ENCODE measurements around the gene HINT3.

DNA sequence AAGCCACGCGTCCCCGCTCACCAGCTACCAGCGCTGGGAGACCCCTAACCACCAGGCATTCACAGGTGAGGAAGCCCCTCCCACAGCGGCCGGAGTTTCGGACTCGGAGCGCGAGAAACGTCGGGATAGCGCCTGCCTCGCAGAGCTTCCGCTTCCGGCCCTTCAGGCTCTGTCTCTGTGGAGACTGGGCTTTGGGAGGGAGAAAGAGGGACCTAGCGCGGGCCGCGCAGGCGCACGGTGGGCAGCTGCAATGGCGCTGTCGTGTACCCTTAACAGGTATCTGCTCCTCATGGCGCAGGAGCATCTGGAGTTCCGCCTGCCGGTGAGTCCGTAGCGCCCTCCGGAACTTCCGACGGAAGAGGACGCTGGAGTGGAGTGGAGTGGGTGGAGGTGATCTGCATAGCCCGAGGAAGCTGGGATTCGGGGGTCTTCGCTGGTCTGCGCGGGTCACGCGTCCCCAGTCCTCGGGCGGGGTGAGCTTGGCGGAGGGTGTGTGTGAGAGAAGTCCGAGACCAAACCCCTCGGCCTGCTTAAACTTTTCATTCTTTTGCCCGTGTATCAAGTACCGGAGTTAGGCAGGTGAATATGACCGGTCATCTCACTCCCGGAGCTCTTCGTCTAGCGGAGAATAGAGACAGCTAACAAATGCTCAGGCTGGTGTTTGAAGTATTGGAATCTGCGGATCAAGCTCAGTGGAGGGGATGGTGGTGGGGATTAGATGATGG lies 29.9 kb downstream of the HINT3 start, which contains the start of gene TRMT11:
- TF ChIP-seq, protein P1, sequence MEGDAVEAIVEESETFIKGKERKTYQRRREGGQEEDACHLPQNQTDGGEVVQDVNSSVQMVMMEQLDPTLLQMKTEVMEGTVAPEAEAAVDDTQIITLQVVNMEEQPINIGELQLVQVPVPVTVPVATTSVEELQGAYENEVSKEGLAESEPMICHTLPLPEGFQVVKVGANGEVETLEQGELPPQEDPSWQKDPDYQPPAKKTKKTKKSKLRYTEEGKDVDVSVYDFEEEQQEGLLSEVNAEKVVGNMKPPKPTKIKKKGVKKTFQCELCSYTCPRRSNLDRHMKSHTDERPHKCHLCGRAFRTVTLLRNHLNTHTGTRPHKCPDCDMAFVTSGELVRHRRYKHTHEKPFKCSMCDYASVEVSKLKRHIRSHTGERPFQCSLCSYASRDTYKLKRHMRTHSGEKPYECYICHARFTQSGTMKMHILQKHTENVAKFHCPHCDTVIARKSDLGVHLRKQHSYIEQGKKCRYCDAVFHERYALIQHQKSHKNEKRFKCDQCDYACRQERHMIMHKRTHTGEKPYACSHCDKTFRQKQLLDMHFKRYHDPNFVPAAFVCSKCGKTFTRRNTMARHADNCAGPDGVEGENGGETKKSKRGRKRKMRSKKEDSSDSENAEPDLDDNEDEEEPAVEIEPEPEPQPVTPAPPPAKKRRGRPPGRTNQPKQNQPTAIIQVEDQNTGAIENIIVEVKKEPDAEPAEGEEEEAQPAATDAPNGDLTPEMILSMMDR (IDR thresholded peaks at IDR 0.05), result peak in 3 of 12 donors; percentile 17 to 21 (median 18)
- peak in 1 of 2 donors; percentile 61 for TF ChIP-seq POLR2A (IDR thresholded peaks at IDR 0.05)

Measured in heart left ventricle (tissue), 13 donors.